ENCODE measurements around the gene RABGGTA. TPM values are rescaled to one million over a fixed set of nuclear protein-coding genes. Genes with fewer than 3 reads are reported as not detected.
A peak's percentile ranks its signal among the peaks of the same experiment; 100 is the strongest.

RABGGTA gene
- total and polyA plus RNA-seq, 12 donors, result 17.4 to 37.9 (median 21.1) TPM

DNA sequence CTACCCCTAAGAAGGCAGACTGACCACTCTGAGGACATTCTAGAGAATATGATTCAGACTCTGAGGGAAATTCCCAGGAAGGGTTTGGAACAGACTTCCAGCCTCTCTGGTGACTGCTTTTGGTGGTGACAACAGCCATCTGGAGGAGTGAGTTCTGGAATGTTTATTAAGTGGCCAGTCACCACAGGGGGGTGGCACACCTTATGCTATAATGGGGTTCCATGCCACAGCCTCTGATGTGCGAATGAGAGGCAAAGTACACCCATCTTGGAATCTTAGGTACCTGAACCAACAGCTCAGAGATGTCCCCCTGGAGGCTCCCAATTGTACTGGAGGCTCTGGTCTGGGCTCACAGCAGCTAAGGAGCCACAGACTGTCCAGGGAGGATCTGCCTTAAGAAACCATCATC is 19.5 kb downstream of the RABGGTA start:
- intact Hi-C loops (cut with DNase I), result no loop called here
- Histone ChIP-seq H3K27ac (no peak overlapping the region), H3K27me3 (no peaks in the 10 kb centered on the region), H3K4me1 (peaks cover 0 to 12% (median 0%) of the 10 kb centered on the region in 9 donors), H3K4me3 (no peak overlapping the region), H3K36me3 (peaks cover 0 to 18% (median 0%) of the 10 kb centered on the region in 9 donors), H3K9me3 (no peaks in the 10 kb centered on the region)
- TF ChIP-seq, protein P1, sequence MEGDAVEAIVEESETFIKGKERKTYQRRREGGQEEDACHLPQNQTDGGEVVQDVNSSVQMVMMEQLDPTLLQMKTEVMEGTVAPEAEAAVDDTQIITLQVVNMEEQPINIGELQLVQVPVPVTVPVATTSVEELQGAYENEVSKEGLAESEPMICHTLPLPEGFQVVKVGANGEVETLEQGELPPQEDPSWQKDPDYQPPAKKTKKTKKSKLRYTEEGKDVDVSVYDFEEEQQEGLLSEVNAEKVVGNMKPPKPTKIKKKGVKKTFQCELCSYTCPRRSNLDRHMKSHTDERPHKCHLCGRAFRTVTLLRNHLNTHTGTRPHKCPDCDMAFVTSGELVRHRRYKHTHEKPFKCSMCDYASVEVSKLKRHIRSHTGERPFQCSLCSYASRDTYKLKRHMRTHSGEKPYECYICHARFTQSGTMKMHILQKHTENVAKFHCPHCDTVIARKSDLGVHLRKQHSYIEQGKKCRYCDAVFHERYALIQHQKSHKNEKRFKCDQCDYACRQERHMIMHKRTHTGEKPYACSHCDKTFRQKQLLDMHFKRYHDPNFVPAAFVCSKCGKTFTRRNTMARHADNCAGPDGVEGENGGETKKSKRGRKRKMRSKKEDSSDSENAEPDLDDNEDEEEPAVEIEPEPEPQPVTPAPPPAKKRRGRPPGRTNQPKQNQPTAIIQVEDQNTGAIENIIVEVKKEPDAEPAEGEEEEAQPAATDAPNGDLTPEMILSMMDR (IDR thresholded peaks at IDR 0.05), result no peak
- DNase-seq (no peak), ATAC-seq (no peak)
- 66 to 80% methylated on average over 1 of the region's 1 CpG for WGBS, 2 donors

DNA sequence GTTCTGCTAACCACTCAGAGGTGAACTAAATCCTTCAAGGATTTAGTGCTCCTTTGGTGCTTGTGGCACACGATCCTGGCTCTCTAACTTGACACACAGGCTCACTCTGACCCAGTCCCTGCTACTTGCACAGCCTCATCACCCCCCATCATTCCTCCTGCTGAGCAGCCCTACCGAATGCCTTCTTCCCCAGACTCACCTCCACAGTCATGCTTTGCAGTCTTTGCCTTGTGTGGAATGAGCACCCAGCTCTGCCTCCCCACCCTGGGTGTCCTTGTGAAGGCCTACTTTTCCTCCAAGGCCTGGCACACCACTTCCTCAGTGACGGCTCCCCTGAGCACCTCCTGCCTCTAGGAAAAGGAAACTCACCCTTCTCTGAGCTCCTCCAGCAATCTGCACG is 21.0 kb downstream of the RABGGTA start:
- TF ChIP-seq, protein P1 (IDR thresholded peaks at IDR 0.05), result no peak
- no peaks in the 10 kb centered on the region for H3K27me3 ChIP-seq
- H3K9me3 ChIP-seq, result no peaks in the 10 kb centered on the region
- no peak overlapping the region for H3K4me3 ChIP-seq
- no peak for ATAC-seq
- H3K27ac ChIP-seq, result no peak overlapping the region
- intact Hi-C loops (cut with DNase I), result no loop called here
- H3K36me3 ChIP-seq, result peaks cover 0 to 18% (median 0%) of the 10 kb centered on the region in 9 donors
- H3K4me1 ChIP-seq, result peaks cover 0 to 20% (median 0%) of the 10 kb centered on the region in 9 donors
- 68 to 70% methylated on average over 4 of the region's 4 CpGs for WGBS, 2 donors
- no peak for DNase-seq

DNA sequence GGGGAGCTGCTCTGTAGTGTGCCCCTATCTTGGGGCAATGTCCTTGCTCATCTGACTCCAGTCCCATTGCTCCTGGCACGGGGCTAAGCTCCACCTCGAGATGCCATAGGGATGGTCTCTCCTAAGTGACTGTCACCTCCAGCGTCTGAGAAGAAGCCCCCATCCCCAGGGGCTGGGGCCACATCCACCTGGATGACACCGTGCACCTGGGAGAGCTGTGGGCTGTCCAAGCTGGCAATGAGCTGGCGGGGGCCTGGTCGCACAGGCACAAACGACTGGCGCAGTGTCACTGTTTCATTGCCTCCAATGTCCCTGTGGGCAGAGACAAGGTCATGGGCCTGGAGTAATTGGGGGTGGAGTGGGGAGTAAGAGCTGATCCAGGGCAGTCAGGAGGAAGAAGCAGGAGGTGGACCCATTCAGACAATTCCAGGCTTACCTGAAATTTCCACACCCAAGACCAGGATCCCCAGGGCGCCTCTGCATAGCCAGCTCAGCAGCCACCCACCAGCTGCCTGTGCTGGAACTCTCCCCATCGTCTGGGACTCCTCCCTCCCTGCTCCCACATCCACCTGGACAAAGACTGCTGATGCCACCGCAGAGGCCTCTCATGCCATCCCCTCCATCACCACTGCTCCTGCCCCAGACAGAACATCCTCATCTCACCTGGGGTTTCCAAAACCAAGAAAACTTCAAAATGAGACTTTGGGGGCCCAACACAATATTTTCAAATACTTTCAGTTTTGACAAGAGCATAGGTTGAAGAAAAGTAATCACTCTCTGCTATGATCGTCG is 22.0 kb downstream of the RABGGTA start:
- 78 to 79% methylated on average over 13 of the region's 13 CpGs for WGBS, 2 donors
- peaks cover 0 to 11% (median 0%) of the 10 kb centered on the region in 9 donors for H3K36me3 ChIP-seq
- ATAC-seq (peak in 1 of 8 donors; percentile 17), DNase-seq (no peak)
- H3K4me3 ChIP-seq, result no peak overlapping the region
- TF ChIP-seq, protein P1 (IDR thresholded peaks at IDR 0.05), result no peak
- intact Hi-C loops (cut with DNase I), result loop anchor here in 4 of 10 donors (10.0 kb wide), 1 partner anchor 185 kb away; no protein-coding TSS in a partner anchor
- H3K27me3 ChIP-seq, result no peaks in the 10 kb centered on the region
- no peak overlapping the region for H3K27ac ChIP-seq
- no peaks in the 10 kb centered on the region for H3K9me3 ChIP-seq
- H3K4me1 ChIP-seq, result peaks cover 0 to 20% (median 0%) of the 10 kb centered on the region in 9 donors

DNA sequence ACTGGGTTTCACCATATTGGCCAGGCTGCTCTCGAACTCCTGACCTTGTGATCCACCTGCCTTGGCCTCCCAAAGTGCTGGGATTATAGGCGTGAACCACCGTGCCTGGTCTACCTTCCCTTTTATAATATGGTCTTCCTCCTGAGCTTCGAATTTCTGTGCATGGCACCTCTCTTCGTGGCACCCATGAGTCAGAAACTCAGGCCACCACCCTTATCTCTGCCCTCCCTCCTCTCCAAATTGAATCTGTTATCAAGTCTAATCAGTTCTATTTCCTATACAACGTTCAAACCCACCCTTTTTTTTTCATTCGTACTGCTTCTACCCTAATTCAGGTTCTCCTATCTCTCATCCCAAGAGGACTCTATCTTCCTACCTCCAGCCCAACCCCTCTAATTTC is 24.0 kb downstream of the RABGGTA start:
- Histone ChIP-seq H3K36me3 (no peaks in the 10 kb centered on the region), H3K9me3 (no peaks in the 10 kb centered on the region), H3K4me1 (peaks cover 0 to 29% (median 8%) of the 10 kb centered on the region in 9 donors), H3K27ac (peak overlapping the region in 1 of 10 donors; percentile 79), H3K27me3 (no peaks in the 10 kb centered on the region), H3K4me3 (no peak overlapping the region)
- no peak for DNase-seq
- no peak for ATAC-seq
- 74 to 77% methylated on average over 7 of the region's 7 CpGs for WGBS, 2 donors
- TF ChIP-seq, protein P1 (IDR thresholded peaks at IDR 0.05), result no peak
- intact Hi-C loops (cut with DNase I), result loop anchor here in 5 of 10 donors (2.0 to 10.0 kb wide), 2 partner anchors 49 to 187 kb away; no protein-coding TSS in a partner anchor
